Hepatic stellate cell (primary cell): ENCODE data around the gene KRIT1.

ENCODE experiments used
- DNase-seq: peaks from one replicate; pipeline ENCODE4 v3.0.0; 2011; ENCODE audit warnings: low spot score

KRIT1 gene

GRCh38 chr7:92150450-92151017 is 95.2 kb downstream of the KRIT1 start:
- DNase-seq, result no peak

- DNase-seq, result no peak
Measured at GRCh38 chr7:92149736-92150239, 95.9 kb downstream of the KRIT1 start.
